Activated T-cell treated with anti-CD3 and anti-CD28 coated beads, Interleukin-2, amount 50 U/mL, for 24 hours (primary cell): ENCODE results near the gene NHSL2.
"Not testable (repeated sequence)": the region's sequence is repeated elsewhere in the genome, so short reads cannot be mapped to it uniquely, and the experiment has no call there.

Experiments
- DNase-seq: peaks from one replicate; pipeline ENCODE4 v3.0.0-alpha.2; 2020
- H3K27ac Mint-ChIP-seq: 2 replicates; pipeline ENCODE4 v1.8.0; 2020; ENCODE audit warnings: mild to moderate bottlenecking, mixed read lengths
- H3K27me3 Mint-ChIP-seq: 2 replicates; pipeline ENCODE4 v1.8.0; 2020; ENCODE audit warnings: mixed read lengths
- H3K36me3 Mint-ChIP-seq: 2 replicates; pipeline ENCODE4 v1.8.0; 2020; ENCODE audit warnings: low read depth, mixed read lengths
- H3K4me1 Mint-ChIP-seq: 2 replicates; pipeline ENCODE4 v1.8.0; 2020; ENCODE audit warnings: low read depth, mixed read lengths
- H3K4me3 Mint-ChIP-seq: 2 replicates; pipeline ENCODE4 v1.8.0; 2020; ENCODE audit warnings: mild to moderate bottlenecking, moderate library complexity, mixed read lengths
- H3K9me3 Mint-ChIP-seq: 2 replicates; pipeline ENCODE4 v1.8.0; 2020; ENCODE audit warnings: mixed read lengths

Gene NHSL2

GRCh38 chrX:71941776-71942175, 31.1 kb downstream of the NHSL2 start:
- Mint-ChIP-seq H3K9me3 (no peaks in the 10 kb centered on the region), H3K4me1 (no peaks in the 10 kb centered on the region), H3K27ac (no peak overlapping the region), H3K27me3 (peaks cover 35% of the 10 kb centered on the region), H3K4me3 (no peak overlapping the region), H3K36me3 (no peaks in the 10 kb centered on the region)
- DNase-seq, result no peak

- Mint-ChIP-seq H3K36me3 (no peaks in the 10 kb centered on the region), H3K27me3 (peaks cover 50% of the 10 kb centered on the region), H3K27ac (no peak overlapping the region), H3K9me3 (no peaks in the 10 kb centered on the region), H3K4me1 (no peaks in the 10 kb centered on the region), H3K4me3 (no peak overlapping the region)
- no peak for DNase-seq
Measured at GRCh38 chrX:71944369-71944768, 33.7 kb downstream of the NHSL2 start.

GRCh38 chrX:71945237-71945805, 34.7 kb downstream of the NHSL2 start:
- H3K4me3 Mint-ChIP-seq, result no peak overlapping the region
- no peak overlapping the region for H3K27ac Mint-ChIP-seq
- peaks cover 57% of the 10 kb centered on the region for H3K27me3 Mint-ChIP-seq
- no peak for DNase-seq
- no peaks in the 10 kb centered on the region for H3K36me3 Mint-ChIP-seq
- H3K4me1 Mint-ChIP-seq, result no peaks in the 10 kb centered on the region
- no peaks in the 10 kb centered on the region for H3K9me3 Mint-ChIP-seq

GRCh38 chrX:71949363-71949762, 38.7 kb downstream of the NHSL2 start:
- Mint-ChIP-seq H3K4me1 (no peaks in the 10 kb centered on the region), H3K36me3 (no peaks in the 10 kb centered on the region), H3K27ac (no peak overlapping the region), H3K9me3 (no peaks in the 10 kb centered on the region), H3K4me3 (no peak overlapping the region), H3K27me3 (peaks cover 66% of the 10 kb centered on the region)
- no peak for DNase-seq

GRCh38 chrX:71949844-71950445, 39.3 kb downstream of the NHSL2 start:
- no peak overlapping the region for H3K4me3 Mint-ChIP-seq
- H3K9me3 Mint-ChIP-seq, result no peaks in the 10 kb centered on the region
- peaks cover 68% of the 10 kb centered on the region for H3K27me3 Mint-ChIP-seq
- H3K4me1 Mint-ChIP-seq, result no peaks in the 10 kb centered on the region
- no peak overlapping the region for H3K27ac Mint-ChIP-seq
- no peak for DNase-seq
- no peaks in the 10 kb centered on the region for H3K36me3 Mint-ChIP-seq

- Mint-ChIP-seq H3K27ac (no peak overlapping the region), H3K4me1 (no peaks in the 10 kb centered on the region), H3K36me3 (no peaks in the 10 kb centered on the region), H3K9me3 (no peaks in the 10 kb centered on the region), H3K4me3 (no peak overlapping the region), H3K27me3 (peaks cover 52% of the 10 kb centered on the region)
- DNase-seq, result no peak
Measured at GRCh38 chrX:71953391-71953790, 42.7 kb downstream of the NHSL2 start.

- DNase-seq, result no peak
- Mint-ChIP-seq H3K36me3 (no peaks in the 10 kb centered on the region), H3K4me1 (no peaks in the 10 kb centered on the region), H3K27ac (no peak overlapping the region), H3K27me3 (peaks cover 54% of the 10 kb centered on the region), H3K9me3 (no peaks in the 10 kb centered on the region), H3K4me3 (no peak overlapping the region)
Measured at GRCh38 chrX:71953946-71954345, 43.3 kb downstream of the NHSL2 start.

GRCh38 chrX:71954458-71954857, 43.8 kb downstream of the NHSL2 start:
- no peak overlapping the region for H3K4me3 Mint-ChIP-seq
- H3K27me3 Mint-ChIP-seq, result peaks cover 49% of the 10 kb centered on the region
- no peaks in the 10 kb centered on the region for H3K4me1 Mint-ChIP-seq
- no peaks in the 10 kb centered on the region for H3K36me3 Mint-ChIP-seq
- no peaks in the 10 kb centered on the region for H3K9me3 Mint-ChIP-seq
- no peak for DNase-seq
- H3K27ac Mint-ChIP-seq, result no peak overlapping the region

- Mint-ChIP-seq H3K4me1 (no peaks in the 10 kb centered on the region), H3K27ac (no peak overlapping the region), H3K4me3 (no peak overlapping the region), H3K27me3 (peaks cover 44% of the 10 kb centered on the region), H3K9me3 (no peaks in the 10 kb centered on the region), H3K36me3 (no peaks in the 10 kb centered on the region)
- DNase-seq, result no peak
Measured at GRCh38 chrX:71955530-71956120, 45.0 kb downstream of the NHSL2 start.

GRCh38 chrX:71958281-71958675, 47.6 kb downstream of the NHSL2 start:
- Mint-ChIP-seq H3K4me1 (no peaks in the 10 kb centered on the region), H3K36me3 (no peaks in the 10 kb centered on the region), H3K4me3 (no peak overlapping the region), H3K9me3 (no peaks in the 10 kb centered on the region), H3K27ac (no peak overlapping the region), H3K27me3 (peaks cover 46% of the 10 kb centered on the region)
- DNase-seq, result no peak

- not testable (repeated sequence) for H3K9me3 Mint-ChIP-seq, H3K4me3 Mint-ChIP-seq, DNase-seq, H3K36me3 Mint-ChIP-seq, H3K4me1 Mint-ChIP-seq, H3K27ac Mint-ChIP-seq
- H3K27me3 Mint-ChIP-seq, result peaks cover 48% of the 10 kb centered on the region
Measured at GRCh38 chrX:71964184-71964583, 53.5 kb downstream of the NHSL2 start.

- Mint-ChIP-seq H3K27ac (no peak overlapping the region), H3K36me3 (no peaks in the 10 kb centered on the region), H3K27me3 (peaks cover 56% of the 10 kb centered on the region), H3K4me1 (no peaks in the 10 kb centered on the region), H3K9me3 (no peaks in the 10 kb centered on the region), H3K4me3 (no peak overlapping the region)
- DNase-seq, result no peak
Measured at GRCh38 chrX:71974916-71975315, 64.3 kb downstream of the NHSL2 start.

GRCh38 chrX:71976753-71977152, 66.1 kb downstream of the NHSL2 start:
- no peak overlapping the region for H3K27ac Mint-ChIP-seq

GRCh38 chrX:71978164-71978563, 67.5 kb downstream of the NHSL2 start:
- no peaks in the 10 kb centered on the region for H3K9me3 Mint-ChIP-seq
- H3K4me1 Mint-ChIP-seq, result no peaks in the 10 kb centered on the region
- no peaks in the 10 kb centered on the region for H3K36me3 Mint-ChIP-seq
- no peak overlapping the region for H3K27ac Mint-ChIP-seq
- H3K27me3 Mint-ChIP-seq, result peaks cover 68% of the 10 kb centered on the region
- no peak for DNase-seq
- H3K4me3 Mint-ChIP-seq, result no peak overlapping the region

More at GRCh38 chrX:71976753-71977152, 66.1 kb downstream of the NHSL2 start:
- H3K27me3 Mint-ChIP-seq, result peaks cover 66% of the 10 kb centered on the region
- H3K4me1 Mint-ChIP-seq, result no peaks in the 10 kb centered on the region
- H3K4me3 Mint-ChIP-seq, result no peak overlapping the region
- no peak for DNase-seq
- H3K9me3 Mint-ChIP-seq, result no peaks in the 10 kb centered on the region
- no peaks in the 10 kb centered on the region for H3K36me3 Mint-ChIP-seq

GRCh38 chrX:71989768-71990426, 79.3 kb downstream of the NHSL2 start:
- Mint-ChIP-seq H3K4me1 (peaks cover 12% of the 10 kb centered on the region), H3K4me3 (no peak overlapping the region), H3K27me3 (peaks cover 51% of the 10 kb centered on the region), H3K9me3 (no peaks in the 10 kb centered on the region), H3K27ac (no peak overlapping the region), H3K36me3 (no peaks in the 10 kb centered on the region)
- DNase-seq, result no peak
